ENCODE measurements around the gene BCKDHB.
A peak's percentile ranks its signal among the peaks of the same experiment; 100 is the strongest.

BCKDHB gene

DNA sequence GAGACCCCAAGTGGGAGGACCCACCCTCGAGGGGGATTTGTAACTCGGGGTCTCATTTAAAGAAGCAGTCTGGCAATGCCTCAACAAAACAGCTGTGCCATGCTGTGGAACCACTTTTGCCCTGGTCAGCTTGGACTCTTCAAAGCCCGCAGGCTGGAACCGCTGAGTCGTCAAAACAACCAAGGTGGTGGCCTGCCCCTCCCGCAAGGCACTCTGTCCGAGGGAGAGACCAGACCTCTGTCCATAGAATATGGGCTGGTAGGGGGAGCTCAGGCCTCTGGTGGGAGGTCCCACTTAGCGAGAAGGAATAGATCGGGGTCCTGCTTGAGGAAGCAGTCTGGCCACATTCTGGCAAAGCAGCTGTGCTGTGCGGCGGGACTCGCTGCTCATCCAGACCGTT is 208.1 kb downstream of the BCKDHB start:
- Histone ChIP-seq H3K36me3 (ENCODE audit: insufficient read depth, low read length) (no peaks in the 10 kb centered on the region), H3K4me1 (ENCODE audit: control insufficient read depth, insufficient read depth, low read length) (peaks cover 9% of the 10 kb centered on the region), H3K4me3 (ENCODE audit: low read length) (no peak overlapping the region), H3K9ac (ENCODE audit: low read depth, low read length) (no peak overlapping the region), H3K4me2 (ENCODE audit: low read length) (no peak overlapping the region), H3K27me3 (ENCODE audit: control insufficient read depth, insufficient read depth, low read length) (no peaks in the 10 kb centered on the region), H3K9me3 (replicated peaks; ENCODE audit: low read length) (no peaks in the 10 kb centered on the region)

DNA sequence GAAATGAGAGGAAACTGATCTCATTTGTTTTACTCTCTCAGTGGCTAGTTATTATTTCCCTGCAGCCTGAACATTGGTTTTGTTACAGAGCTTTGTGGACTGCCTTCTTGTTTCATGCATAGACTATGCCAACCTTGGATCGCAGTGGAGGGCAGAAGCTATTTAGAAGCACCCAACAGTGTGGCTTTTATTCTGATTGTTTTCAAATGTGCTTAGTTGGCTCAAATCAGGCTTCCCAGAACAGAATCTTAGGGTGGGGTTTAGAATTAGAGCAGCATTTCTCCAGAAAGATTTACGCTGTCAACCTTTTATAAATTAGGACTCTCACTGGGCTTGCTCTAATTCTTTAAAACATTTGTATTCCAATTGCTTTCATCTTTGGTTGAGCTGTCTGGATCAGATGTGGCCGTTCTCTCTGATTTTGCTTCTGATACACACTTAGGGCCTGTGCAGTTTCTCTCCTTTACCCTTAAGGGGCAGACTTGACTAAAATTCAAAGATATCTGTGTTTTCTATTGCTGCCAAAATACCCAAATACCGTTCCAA is 210.3 kb downstream of the BCKDHB start:
- no peaks in the 10 kb centered on the region for H3K9me3 ChIP-seq (replicated peaks; ENCODE audit: low read length)
- H3K27me3 ChIP-seq (ENCODE audit: control insufficient read depth, insufficient read depth, low read length), result no peaks in the 10 kb centered on the region
- no peak overlapping the region for H3K4me2 ChIP-seq (ENCODE audit: low read length)
- H3K4me3 ChIP-seq (ENCODE audit: low read length), result no peak overlapping the region
- H3K4me1 ChIP-seq (ENCODE audit: control insufficient read depth, insufficient read depth, low read length), result peaks cover 11% of the 10 kb centered on the region
- no peaks in the 10 kb centered on the region for H3K36me3 ChIP-seq (ENCODE audit: insufficient read depth, low read length)
- no peak overlapping the region for H3K9ac ChIP-seq (ENCODE audit: low read depth, low read length)

DNA sequence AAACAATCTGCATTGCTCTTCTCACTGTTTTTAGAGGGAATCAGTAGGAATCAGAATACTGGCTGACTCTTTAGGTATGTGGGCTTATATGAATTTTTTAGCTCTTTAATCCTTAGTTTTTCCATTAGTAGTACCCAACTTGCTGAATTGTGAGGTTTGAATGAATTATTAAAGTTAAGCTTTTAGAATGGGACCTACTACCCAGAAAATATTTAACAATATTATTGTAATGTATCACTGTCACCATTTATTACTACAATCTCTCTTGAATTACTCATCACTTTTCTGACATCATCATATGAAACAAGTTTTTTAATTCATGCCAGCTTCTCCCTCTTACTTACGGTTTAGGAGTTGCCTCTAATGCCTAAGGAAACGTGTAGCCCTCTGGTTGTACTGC is 212.7 kb downstream of the BCKDHB start:
- H3K36me3 ChIP-seq (ENCODE audit: insufficient read depth, low read length), result no peaks in the 10 kb centered on the region
- no peaks in the 10 kb centered on the region for H3K27me3 ChIP-seq (ENCODE audit: control insufficient read depth, insufficient read depth, low read length)
- peaks cover 11% of the 10 kb centered on the region for H3K4me1 ChIP-seq (ENCODE audit: control insufficient read depth, insufficient read depth, low read length)
- no peaks in the 10 kb centered on the region for H3K9me3 ChIP-seq (replicated peaks; ENCODE audit: low read length)
- no peak overlapping the region for H3K9ac ChIP-seq (ENCODE audit: low read depth, low read length)
- no peak overlapping the region for H3K4me3 ChIP-seq (ENCODE audit: low read length)
- peak overlapping the region; percentile 8 for H3K4me2 ChIP-seq (ENCODE audit: low read length)

- Histone ChIP-seq H3K4me2 (ENCODE audit: low read length) (no peak overlapping the region), H3K36me3 (ENCODE audit: insufficient read depth, low read length) (no peaks in the 10 kb centered on the region), H3K4me3 (ENCODE audit: low read length) (no peak overlapping the region), H3K9ac (ENCODE audit: low read depth, low read length) (no peak overlapping the region), H3K27me3 (ENCODE audit: control insufficient read depth, insufficient read depth, low read length) (no peaks in the 10 kb centered on the region), H3K4me1 (ENCODE audit: control insufficient read depth, insufficient read depth, low read length) (peaks cover 11% of the 10 kb centered on the region), H3K9me3 (replicated peaks; ENCODE audit: low read length) (no peaks in the 10 kb centered on the region)
Measured at GRCh38 chr6:80321011-80321410, 214.5 kb downstream of the BCKDHB start.

DNA sequence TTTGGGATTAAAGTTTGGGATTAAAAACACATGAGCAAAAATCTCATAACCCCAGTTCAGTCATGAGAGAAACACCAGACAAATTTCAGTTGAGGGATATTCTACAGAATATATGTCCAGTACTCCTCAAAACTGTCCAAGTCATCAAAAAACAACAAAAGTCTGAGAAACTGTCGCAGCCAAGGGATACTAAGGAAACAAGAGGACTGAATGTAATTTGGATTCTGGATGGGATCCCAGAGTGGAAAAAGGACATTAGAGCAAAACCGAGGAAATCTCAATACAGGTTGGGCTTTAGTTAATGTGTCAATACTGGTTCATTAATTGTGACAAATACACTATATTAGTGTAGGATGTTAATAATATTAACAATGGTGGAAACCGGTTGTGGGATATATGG is 219.3 kb downstream of the BCKDHB start:
- Histone ChIP-seq H3K4me1 (ENCODE audit: control insufficient read depth, insufficient read depth, low read length) (no peaks in the 10 kb centered on the region), H3K9ac (ENCODE audit: low read depth, low read length) (no peak overlapping the region), H3K4me2 (ENCODE audit: low read length) (no peak overlapping the region), H3K4me3 (ENCODE audit: low read length) (no peak overlapping the region), H3K27me3 (ENCODE audit: control insufficient read depth, insufficient read depth, low read length) (no peaks in the 10 kb centered on the region), H3K36me3 (ENCODE audit: insufficient read depth, low read length) (no peaks in the 10 kb centered on the region), H3K9me3 (replicated peaks; ENCODE audit: low read length) (no peaks in the 10 kb centered on the region)

DNA sequence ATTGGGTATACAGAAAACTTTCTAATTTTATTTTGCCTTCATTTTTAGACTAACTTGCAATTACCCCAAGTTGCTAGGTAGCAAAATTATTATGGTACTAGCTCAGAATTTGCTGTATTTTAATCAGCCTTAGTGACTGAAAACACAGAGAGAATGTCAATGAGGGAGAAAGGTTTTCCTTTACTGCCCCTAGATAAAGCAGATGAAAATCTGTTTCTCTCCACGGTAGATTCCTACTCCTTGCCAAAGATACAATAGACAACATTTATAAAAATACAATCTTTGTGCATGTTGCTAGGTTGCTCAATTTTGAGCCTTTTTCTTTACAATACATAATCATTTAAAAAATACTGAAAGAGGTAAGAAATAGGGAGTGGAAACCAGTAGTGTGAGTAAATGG is 222.2 kb downstream of the BCKDHB start:
- no peak overlapping the region for H3K9ac ChIP-seq (ENCODE audit: low read depth, low read length)
- H3K27me3 ChIP-seq (ENCODE audit: control insufficient read depth, insufficient read depth, low read length), result no peaks in the 10 kb centered on the region

DNA sequence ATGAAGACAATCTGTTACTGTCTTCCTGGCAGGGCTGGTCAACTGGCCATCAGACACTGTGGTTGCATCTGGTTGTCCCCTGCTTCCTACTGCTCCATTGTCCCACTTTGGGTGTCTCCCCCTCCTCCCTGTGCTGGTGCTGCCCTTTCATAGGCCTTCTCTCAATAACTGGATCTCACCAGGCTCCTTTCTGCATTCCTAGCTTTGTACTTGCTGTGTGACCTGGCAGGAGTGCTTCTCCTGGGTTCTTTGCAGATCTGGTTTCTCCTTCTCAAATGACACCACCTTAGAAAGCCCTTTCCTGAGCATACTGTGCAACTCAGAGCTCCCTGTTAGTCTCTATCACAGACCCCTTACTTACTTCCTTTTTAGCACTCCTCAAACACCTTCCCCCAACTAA is 223.0 kb downstream of the BCKDHB start:
- H3K36me3 ChIP-seq (ENCODE audit: insufficient read depth, low read length), result no peaks in the 10 kb centered on the region
- H3K4me3 ChIP-seq (ENCODE audit: low read length), result no peak overlapping the region
- no peak overlapping the region for H3K9ac ChIP-seq (ENCODE audit: low read depth, low read length)
- H3K4me1 ChIP-seq (ENCODE audit: control insufficient read depth, insufficient read depth, low read length), result no peaks in the 10 kb centered on the region
- H3K9me3 ChIP-seq (replicated peaks; ENCODE audit: low read length), result no peaks in the 10 kb centered on the region
- no peaks in the 10 kb centered on the region for H3K27me3 ChIP-seq (ENCODE audit: control insufficient read depth, insufficient read depth, low read length)
- no peak overlapping the region for H3K4me2 ChIP-seq (ENCODE audit: low read length)

More for the DNA sequence above, 222.2 kb downstream of the BCKDHB start:
- Histone ChIP-seq H3K4me1 (ENCODE audit: control insufficient read depth, insufficient read depth, low read length) (no peaks in the 10 kb centered on the region), H3K9me3 (replicated peaks; ENCODE audit: low read length) (no peaks in the 10 kb centered on the region), H3K4me3 (ENCODE audit: low read length) (no peak overlapping the region), H3K36me3 (ENCODE audit: insufficient read depth, low read length) (no peaks in the 10 kb centered on the region), H3K4me2 (ENCODE audit: low read length) (no peak overlapping the region)

GRCh38 chr6:80330961-80331360 is 224.5 kb downstream of the BCKDHB start:
- no peak overlapping the region for H3K9ac ChIP-seq (ENCODE audit: low read depth, low read length)
- H3K9me3 ChIP-seq (replicated peaks; ENCODE audit: low read length), result no peaks in the 10 kb centered on the region
- no peaks in the 10 kb centered on the region for H3K36me3 ChIP-seq (ENCODE audit: insufficient read depth, low read length)
- H3K4me1 ChIP-seq (ENCODE audit: control insufficient read depth, insufficient read depth, low read length), result no peaks in the 10 kb centered on the region
- no peak overlapping the region for H3K4me3 ChIP-seq (ENCODE audit: low read length)
- H3K27me3 ChIP-seq (ENCODE audit: control insufficient read depth, insufficient read depth, low read length), result no peaks in the 10 kb centered on the region
- no peak overlapping the region for H3K4me2 ChIP-seq (ENCODE audit: low read length)

- Histone ChIP-seq H3K9me3 (replicated peaks; ENCODE audit: low read length) (no peaks in the 10 kb centered on the region), H3K36me3 (ENCODE audit: insufficient read depth, low read length) (no peaks in the 10 kb centered on the region), H3K27me3 (ENCODE audit: control insufficient read depth, insufficient read depth, low read length) (no peaks in the 10 kb centered on the region), H3K9ac (ENCODE audit: low read depth, low read length) (no peak overlapping the region), H3K4me3 (ENCODE audit: low read length) (no peak overlapping the region), H3K4me2 (ENCODE audit: low read length) (no peak overlapping the region), H3K4me1 (ENCODE audit: control insufficient read depth, insufficient read depth, low read length) (no peaks in the 10 kb centered on the region)
Measured at GRCh38 chr6:80331522-80331921, 225.1 kb downstream of the BCKDHB start.

DNA sequence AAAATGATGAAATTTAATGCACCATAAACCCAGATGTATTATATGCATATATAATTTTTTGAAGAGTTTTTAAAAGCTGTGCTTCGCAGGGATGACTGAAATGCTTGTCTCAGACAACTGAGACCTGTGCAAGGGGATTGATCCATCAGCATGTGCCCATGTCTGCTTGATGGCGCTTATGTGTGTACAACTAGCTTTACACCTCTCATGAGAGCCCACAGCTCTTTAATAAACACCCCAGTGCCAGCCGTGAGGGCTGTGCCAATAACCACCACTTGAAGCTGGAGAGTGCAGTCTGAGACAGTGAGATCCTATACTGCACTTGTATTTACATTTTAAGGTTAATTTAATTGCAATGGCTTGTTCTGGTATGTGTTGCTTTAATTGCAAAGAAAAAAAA is 225.5 kb downstream of the BCKDHB start:
- Histone ChIP-seq H3K9ac (ENCODE audit: low read depth, low read length) (no peak overlapping the region), H3K4me2 (ENCODE audit: low read length) (no peak overlapping the region), H3K4me3 (ENCODE audit: low read length) (no peak overlapping the region), H3K36me3 (ENCODE audit: insufficient read depth, low read length) (no peaks in the 10 kb centered on the region), H3K27me3 (ENCODE audit: control insufficient read depth, insufficient read depth, low read length) (no peaks in the 10 kb centered on the region), H3K4me1 (ENCODE audit: control insufficient read depth, insufficient read depth, low read length) (no peaks in the 10 kb centered on the region), H3K9me3 (replicated peaks; ENCODE audit: low read length) (no peaks in the 10 kb centered on the region)

GRCh38 chr6:80333342-80333741 is 226.9 kb downstream of the BCKDHB start:
- Histone ChIP-seq H3K36me3 (ENCODE audit: insufficient read depth, low read length) (no peaks in the 10 kb centered on the region), H3K4me2 (ENCODE audit: low read length) (no peak overlapping the region), H3K4me1 (ENCODE audit: control insufficient read depth, insufficient read depth, low read length) (peaks cover 2% of the 10 kb centered on the region), H3K9ac (ENCODE audit: low read depth, low read length) (no peak overlapping the region), H3K4me3 (ENCODE audit: low read length) (no peak overlapping the region), H3K27me3 (ENCODE audit: control insufficient read depth, insufficient read depth, low read length) (no peaks in the 10 kb centered on the region), H3K9me3 (replicated peaks; ENCODE audit: low read length) (no peaks in the 10 kb centered on the region)

DNA sequence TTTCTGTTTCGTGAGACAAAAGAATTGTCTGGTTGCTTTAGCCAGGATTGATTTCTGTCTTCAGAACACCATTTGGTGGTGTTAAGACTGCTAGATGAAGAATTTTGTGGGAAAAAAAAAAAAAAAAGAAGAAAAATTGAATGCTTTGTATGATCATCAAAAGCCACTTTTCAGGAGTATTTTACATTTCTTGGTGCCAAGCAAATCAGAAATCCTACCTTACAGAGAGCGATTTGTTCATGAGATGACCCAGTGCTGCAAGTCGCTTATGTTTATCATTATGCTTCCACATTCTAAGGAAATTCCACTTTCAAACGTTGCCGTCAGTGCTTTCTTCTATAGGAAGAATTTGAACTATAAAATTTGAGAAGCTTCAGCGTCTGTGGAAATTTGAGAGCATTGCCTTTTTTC is 228.7 kb downstream of the BCKDHB start:
- H3K9ac ChIP-seq (ENCODE audit: low read depth, low read length), result no peak overlapping the region
- H3K36me3 ChIP-seq (ENCODE audit: insufficient read depth, low read length), result no peaks in the 10 kb centered on the region
- no peak overlapping the region for H3K4me3 ChIP-seq (ENCODE audit: low read length)
- no peaks in the 10 kb centered on the region for H3K9me3 ChIP-seq (replicated peaks; ENCODE audit: low read length)
- H3K27me3 ChIP-seq (ENCODE audit: control insufficient read depth, insufficient read depth, low read length), result no peaks in the 10 kb centered on the region
- H3K4me2 ChIP-seq (ENCODE audit: low read length), result no peak overlapping the region
- H3K4me1 ChIP-seq (ENCODE audit: control insufficient read depth, insufficient read depth, low read length), result peaks cover 2% of the 10 kb centered on the region

All from skeletal muscle satellite cell (primary cell).